Stomach (tissue), 9 donors: ENCODE data around the gene NDUFS5. TPM values are rescaled to one million over a fixed set of nuclear protein-coding genes. Genes with fewer than 3 reads are reported as not detected.
"Not testable (repeated sequence)": the region's sequence is repeated elsewhere in the genome, so short reads cannot be mapped to it uniquely, and the experiment has no call there.

Experiments
- DNase-seq, 2 donors: peaks; one replicate each; pipeline versions ENCODE4 v3.0.0 to v3.0.0-alpha.2; 2013 to 2019
- H3K27ac ChIP-seq, 5 donors: fragments of 200-600 bp in 4 of 5; sonication (generic) in 4 of 5; one replicate each; pipeline ENCODE4 v1.5.1; 2013 to 2019; ENCODE audit warnings: mild to moderate bottlenecking in 1 of 5, moderate library complexity in 1 of 5
- H3K27me3 ChIP-seq, 3 donors: fragments of 200-600 bp; sonication (generic); one replicate each; pipeline ENCODE4 v1.5.1; 2017 to 2019; ENCODE audit warnings: mixed run types in 1 of 3
- H3K36me3 ChIP-seq, 4 donors: fragments of 200-600 bp; sonication (generic); 1 replicate in 3 of 4; 2 replicates in 1 of 4; pipeline ENCODE4 v1.5.1; 2016 to 2019
- H3K4me1 ChIP-seq, 4 donors: fragments of 200-600 bp; sonication (generic); one replicate each; pipeline ENCODE4 v1.5.1; 2016 to 2019
- H3K4me3 ChIP-seq, 4 donors: fragments of 200-600 bp; sonication (generic) in 3 of 4; one replicate each; pipeline ENCODE4 v1.5.1; 2016 to 2019; ENCODE audit warnings: mild to moderate bottlenecking in 1 of 4
- H3K9me3 ChIP-seq, 4 donors: fragments of 200-600 bp; sonication (generic); one replicate each; pipeline ENCODE4 v1.5.1; 2016 to 2019
- CTCF ChIP-seq, 7 experiments: fragments of 450-650 bp in 4 of 7; fragments of 200-600 bp in 3 of 7; sonication (generic) in 3 of 7; IDR thresholded peaks; one replicate each; pipeline ENCODE4 v1.5.1; 2016 to 2019; ENCODE audit warnings: antibody characterized with exemption in 7 of 7, control low read depth in 2 of 7, mild to moderate bottlenecking in 1 of 7
- EP300 ChIP-seq: sonication (generic); formaldehyde crosslinking; IDR thresholded peaks from one replicate; pipeline ENCODE4 v1.6.1; 2017; ENCODE audit warnings: antibody characterized with exemption
- POLR2A ChIP-seq, 4 donors: fragments of 450-650 bp; IDR thresholded peaks; one replicate each; pipeline ENCODE4 v1.6.1; 2016; ENCODE audit warnings: antibody characterized with exemption in 4 of 4, control low read depth in 2 of 4, mild to moderate bottlenecking in 1 of 4, moderate library complexity in 1 of 4
- POLR2AphosphoS5 ChIP-seq, 3 donors: sonication (generic); formaldehyde crosslinking; IDR thresholded peaks; one replicate each; pipeline ENCODE4 v1.6.1; 2016; ENCODE audit warnings: antibody characterized with exemption in 3 of 3
- WGBS, 5 donors: extraction: QIAGEN DNeasy Blood & Tissue Kit in 3 of 5; methylation state at CpG; one replicate each; pipeline versions ENCODE4 v1.1.5 to v1.1.7; 2013 to 2018; 5-methylcytosine and 5-hydroxymethylcytosine counted together
- intact Hi-C: fragments of 100-400 bp; cut with DNase I; formaldehyde crosslinking; loops from one replicate; pipeline ENCODE4 v1.15.1; 2023; ENCODE audit warnings: low total_unique reads
- polyA plus RNA-seq, 3 donors: library from polyadenylated mRNA; stranded (reverse); fragments of 200-250 nt; gene quantifications; one replicate each; pipeline ENCODE4 v1.2.3, GENCODE V29; 2013
- total RNA-seq, 5 donors: library from RNA; depleted of rRNA; stranded (reverse); fragments of >200 nt; gene quantifications; one replicate each; pipeline versions ENCODE4 v1.1.0 to v1.2.3, GENCODE V29; 2014 to 2016
- donor health status: healthy with polysubstance abuse.
- donor health status: Bipolar disorder and iron deficiency.
- donor health status: healthy.

Gene NDUFS5
- total and polyA plus RNA-seq, 8 donors: 104 to 829 (median 330) TPM

- no peaks in the 10 kb centered on the region for H3K9me3 ChIP-seq
- no peak overlapping the region for H3K27ac ChIP-seq
- TF ChIP-seq EP300: no peak
- TF ChIP-seq POLR2A (IDR thresholded peaks at IDR 0.05): no peak
- TF ChIP-seq POLR2AphosphoS5 (IDR thresholded peaks at IDR 0.05): no peak
- no peak for TF ChIP-seq CTCF (IDR thresholded peaks at IDR 0.05)
- peaks cover 50 to 100% (median 99%) of the 10 kb centered on the region in 4 donors for H3K36me3 ChIP-seq
- no peaks in the 10 kb centered on the region for H3K27me3 ChIP-seq
- WGBS, 5 donors: 89 to 94% (median 94%) methylated on average over 12 to 13 of the region's 13 CpGs
- no peak for DNase-seq
- H3K4me3 ChIP-seq: no peak overlapping the region
- intact Hi-C loops: no loop called here
- H3K4me1 ChIP-seq: peaks cover 0 to 6% (median 2%) of the 10 kb centered on the region in 4 donors
These were observed 19.2 kb upstream of the NDUFS5 start for GRCh38 chr1:39006726-39007645.

DNA sequence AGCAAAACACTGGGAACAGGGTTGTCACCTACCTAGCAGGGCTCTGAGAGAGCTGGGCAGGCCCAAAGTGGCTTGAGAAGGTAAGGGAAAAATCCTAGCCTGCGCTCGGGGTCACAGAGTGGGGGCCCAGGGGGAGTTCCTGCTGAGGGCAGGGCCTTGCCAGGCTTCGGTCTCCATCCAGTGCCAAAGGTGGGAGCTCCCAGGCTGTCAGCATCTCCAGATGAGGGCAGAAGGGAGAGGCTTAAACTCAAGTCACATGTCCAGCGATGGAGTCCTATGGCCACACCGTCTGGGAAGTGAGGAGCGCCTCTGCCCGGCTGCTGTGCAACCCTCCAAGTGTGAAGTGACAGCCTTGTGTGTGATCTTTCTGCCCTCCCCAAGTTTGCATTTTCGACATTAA is 11.2 kb upstream of the NDUFS5 start:
- H3K27ac ChIP-seq, DNase-seq, intact Hi-C loops, H3K4me3 ChIP-seq, H3K27me3 ChIP-seq, H3K9me3 ChIP-seq, H3K4me1 ChIP-seq: not testable (repeated sequence)
- WGBS, 5 donors: 83 to 94% (median 93%) methylated on average over 8 of the region's 8 CpGs
- H3K36me3 ChIP-seq: peaks cover 0 to 50% (median 38%) of the 10 kb centered on the region in 4 donors

DNA sequence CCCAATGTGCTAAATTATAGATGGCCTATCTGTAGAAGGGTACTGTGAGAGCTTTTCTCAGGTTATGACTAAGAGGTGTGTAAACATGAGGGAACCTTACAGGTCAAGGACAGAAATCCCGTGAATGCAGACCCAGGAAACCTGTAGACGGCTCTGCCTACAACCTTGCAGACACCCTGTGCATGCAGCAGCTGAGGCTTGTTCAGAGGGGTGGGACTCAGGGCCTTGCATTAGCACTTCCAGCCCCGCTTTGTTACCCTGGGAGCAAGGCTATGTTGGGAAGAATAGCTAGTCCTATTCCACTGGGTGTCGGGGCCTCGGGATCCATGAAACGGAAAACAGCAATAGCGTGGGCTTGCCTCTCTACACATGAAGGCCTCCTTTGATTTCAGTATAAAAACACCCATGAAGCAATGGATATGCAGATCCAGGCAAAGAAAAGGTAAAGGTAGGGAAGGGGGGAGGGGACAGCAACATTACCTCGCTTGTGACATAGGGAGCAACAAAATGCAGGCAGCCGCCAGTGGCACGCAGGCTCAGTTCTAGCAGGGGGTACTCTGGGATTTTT is 9.5 kb upstream of the NDUFS5 start:
- Histone ChIP-seq H3K27ac (no peak overlapping the region), H3K9me3 (no peaks in the 10 kb centered on the region), H3K36me3 (peaks cover 0 to 33% (median 21%) of the 10 kb centered on the region in 4 donors), H3K4me3 (no peak overlapping the region), H3K27me3 (no peaks in the 10 kb centered on the region), H3K4me1 (peaks cover 0 to 7% (median 0%) of the 10 kb centered on the region in 4 donors)
- TF ChIP-seq POLR2A (IDR thresholded peaks at IDR 0.05): no peak
- no peak for TF ChIP-seq EP300
- TF ChIP-seq POLR2AphosphoS5 (IDR thresholded peaks at IDR 0.05): peak in 1 of 3 donors; percentile 29
- peak in 1 of 2 donors; percentile 42 for DNase-seq
- intact Hi-C loops: no loop called here
- 65 to 74% (median 66%) methylated on average over 7 to 10 of the region's 10 CpGs for WGBS, 5 donors

DNA sequence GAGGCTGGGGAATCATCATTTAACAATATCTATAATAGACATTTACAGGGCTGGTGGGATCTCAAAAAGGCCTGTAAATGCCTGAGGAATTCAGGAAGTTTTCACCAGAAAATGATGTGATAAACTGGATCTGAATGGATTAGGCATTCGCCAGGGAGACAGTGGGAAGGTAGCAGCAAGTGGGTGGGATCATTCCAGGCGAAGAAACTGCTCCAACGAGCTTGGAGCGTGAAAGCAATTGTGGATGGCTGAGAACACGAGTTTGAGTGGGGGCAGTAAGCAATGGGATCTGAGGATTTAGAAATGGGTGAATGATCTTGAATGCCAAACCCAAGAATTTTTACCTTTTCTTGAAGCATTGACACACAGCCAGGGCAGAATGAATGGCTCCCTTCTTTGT is 8.9 kb upstream of the NDUFS5 start:
- DNase-seq: no peak
- Histone ChIP-seq H3K4me1 (peaks cover 0 to 7% (median 0%) of the 10 kb centered on the region in 4 donors), H3K4me3 (no peak overlapping the region), H3K27ac (no peak overlapping the region), H3K36me3 (peaks cover 0 to 27% (median 16%) of the 10 kb centered on the region in 4 donors), H3K9me3 (no peaks in the 10 kb centered on the region), H3K27me3 (no peaks in the 10 kb centered on the region)
- 79 to 92% (median 89%) methylated on average over 5 of the region's 5 CpGs for WGBS, 5 donors
- TF ChIP-seq POLR2A (IDR thresholded peaks at IDR 0.05) (no peak), POLR2AphosphoS5 (IDR thresholded peaks at IDR 0.05) (no peak), CTCF (IDR thresholded peaks at IDR 0.05) (no peak), EP300 (no peak)
- intact Hi-C loops: no loop called here

GRCh38 chr1:39020494-39020893 is 5.7 kb upstream of the NDUFS5 start:
- 24 to 98% (median 50%) methylated on average over 1 of the region's 1 CpG for WGBS, 5 donors
- H3K4me3 ChIP-seq, H3K4me1 ChIP-seq, H3K27me3 ChIP-seq, H3K27ac ChIP-seq, H3K36me3 ChIP-seq, intact Hi-C loops, DNase-seq, H3K9me3 ChIP-seq: not testable (repeated sequence)
